SK-N-SH (cell line): Measurements from ENCODE around the gene SLC38A3. TPM values are rescaled to one million over a fixed set of nuclear protein-coding genes. Genes with fewer than 3 reads are reported as not detected.

Experiments used
- CTCF ChIA-PET: fragments of 300-600, 350-600 bp; formaldehyde crosslinking; extraction: SDS; loops from one replicate; lab custom pipeline; 2021; lab: Yijun Ruan, JAX
- POLR2A ChIA-PET: fragments of 350-600 bp; sonication (Branson Sonifier 250); formaldehyde crosslinking; extraction: SDS; loops from one replicate; lab custom pipeline; 2020; ENCODE audit warnings: antibody characterized with exemption, inconsistent platforms; lab: Yijun Ruan, JAX
- DNase-seq: peaks from one replicate; pipeline ENCODE4 v3.0.0; 2012
- H2AFZ ChIP-seq: fragments of 200-600 bp; sonication (generic); 2 replicates; pipeline ENCODE4 v1.8.1; 2016; ENCODE audit warnings: antibody characterized with exemption, mild to moderate bottlenecking, low read depth
- H3F3A ChIP-seq: fragments of 200-600 bp; sonication (generic); replicated peaks from 2 replicates; pipeline ENCODE3; 2016; ENCODE audit warnings: antibody characterized with exemption, mild to moderate bottlenecking; ENCODE audit not compliant: insufficient read depth
- H3K27ac ChIP-seq, 2 experiments: fragments of 200-500 bp in 1 of 2; fragments of 200-600 bp in 1 of 2; sonication (Bioruptor generic) in 1 of 2; sonication (generic), shearing (Covaris generic) in 1 of 2; 2 replicates each; pipeline versions ENCODE4 v1.5.1 to v1.6.1; 2014 to 2016; ENCODE audit warnings: low read depth in 2 of 2, inconsistent platforms in 1 of 2, low read length in 1 of 2, mild to moderate bottlenecking in 1 of 2, mixed read lengths in 1 of 2
- H3K27me3 ChIP-seq: fragments of 200-600 bp; sonication (generic), shearing (Covaris generic); 2 replicates; pipeline ENCODE4 v1.6.1; 2016; ENCODE audit warnings: mixed run types; ENCODE audit not compliant: insufficient read depth
- H3K36me3 ChIP-seq, 2 experiments: fragments of 200-500 bp in 1 of 2; fragments of 200-600 bp in 1 of 2; sonication (Bioruptor generic) in 1 of 2; sonication (generic) in 1 of 2; replicated peaks in 1 of 2; 2 replicates each; pipeline versions ENCODE3 to v1.5.1; 2014 to 2016; ENCODE audit warnings: low read length in 1 of 2, mild to moderate bottlenecking in 1 of 2; ENCODE audit not compliant: insufficient read depth in 2 of 2, control insufficient read depth in 1 of 2
- H3K4me1 ChIP-seq, 2 experiments: fragments of 200-500 bp in 1 of 2; fragments of 200-600 bp in 1 of 2; sonication (Bioruptor generic) in 1 of 2; sonication (generic), shearing (Covaris generic) in 1 of 2; 2 replicates each; pipeline versions ENCODE4 v1.5.1 to v1.6.1; 2014 to 2016; ENCODE audit warnings: low read depth in 1 of 2, low read length in 1 of 2, mixed run types in 1 of 2; ENCODE audit not compliant: insufficient read depth in 2 of 2, control insufficient read depth in 1 of 2
- H3K4me2 ChIP-seq: fragments of 200-600 bp; sonication (generic), shearing (Covaris generic); 2 replicates; pipeline ENCODE4 v1.6.1; 2017; ENCODE audit warnings: mixed run types
- H3K4me3 ChIP-seq, 2 experiments: fragments of 200-500 bp in 1 of 2; fragments of 200-600 bp in 1 of 2; sonication (Bioruptor generic) in 1 of 2; sonication (generic), shearing (Covaris generic) in 1 of 2; 2 replicates each; pipeline versions ENCODE4 v1.5.1 to v1.8.1; 2014 to 2016; ENCODE audit warnings: low read depth in 2 of 2, inconsistent platforms in 1 of 2, low read length in 1 of 2, mild to moderate bottlenecking in 1 of 2, mixed read lengths in 1 of 2, moderate library complexity in 1 of 2
- H3K79me2 ChIP-seq: fragments of 200-600 bp; sonication (generic); 2 replicates; pipeline ENCODE4 v1.8.1; 2017; ENCODE audit warnings: mild to moderate bottlenecking; ENCODE audit not compliant: insufficient read depth
- H3K9ac ChIP-seq: fragments of 200-600 bp; sonication (generic); 2 replicates; pipeline ENCODE4 v1.6.1; 2017; ENCODE audit warnings: mixed run types
- H3K9me2 ChIP-seq: fragments of 200-600 bp; sonication (generic); 2 replicates; pipeline ENCODE4 v1.6.1; 2017; ENCODE audit warnings: mixed run types
- H3K9me3 ChIP-seq: fragments of 200-600 bp; sonication (generic); 2 replicates; pipeline ENCODE4 v1.6.1; 2017; ENCODE audit warnings: mixed run types, mild to moderate bottlenecking, moderate library complexity
- H4K20me1 ChIP-seq: fragments of 200-600 bp; sonication (generic); 2 replicates; pipeline ENCODE4 v1.6.1; 2017; ENCODE audit warnings: mild to moderate bottlenecking, mixed run types; ENCODE audit not compliant: insufficient read depth
- FOSL2 ChIP-seq: IDR thresholded peaks from 2 replicates; pipeline ENCODE4 v1.4.0; 2012; ENCODE audit warnings: low read depth, mild to moderate bottlenecking, moderate library complexity, borderline replicate concordance
- NFIC ChIP-seq: IDR thresholded peaks from 2 replicates; pipeline ENCODE4 v1.4.0; 2012; ENCODE audit warnings: borderline replicate concordance
- NRF1 ChIP-seq: IDR thresholded peaks from 2 replicates; pipeline ENCODE4 v1.6.1; 2012; ENCODE audit warnings: low read depth, mild to moderate bottlenecking, low read length
- RAD21 ChIP-seq: IDR thresholded peaks from 2 replicates; pipeline ENCODE4 v1.6.1; 2012; ENCODE audit warnings: mild to moderate bottlenecking, low read length
- RFX5 ChIP-seq: IDR thresholded peaks from 2 replicates; pipeline ENCODE4 v1.6.1; 2012; ENCODE audit warnings: mild to moderate bottlenecking, improper control_type of control experiment, low read length
- RXRA ChIP-seq: IDR thresholded peaks from 2 replicates; pipeline ENCODE4 v1.4.0; 2012; ENCODE audit warnings: low read depth, mild to moderate bottlenecking, borderline replicate concordance
- SIN3A ChIP-seq: IDR thresholded peaks from 2 replicates; pipeline ENCODE4 v1.6.1; 2012; ENCODE audit warnings: low read depth, mild to moderate bottlenecking, low read length, moderate library complexity, borderline replicate concordance
- SMC3 ChIP-seq: IDR thresholded peaks from 2 replicates; pipeline ENCODE4 v1.6.1; 2012; ENCODE audit warnings: low read depth, low read length, improper control_type of control experiment
- USF1 ChIP-seq: IDR thresholded peaks from 2 replicates; pipeline ENCODE4 v1.4.0; 2012; ENCODE audit warnings: low read depth, borderline replicate concordance
- WGBS: methylation state at CpG from one replicate; pipeline ENCODE4 v1.1.6; 2017; ENCODE audit warnings: low lambda C conversion rate; 5-methylcytosine and 5-hydroxymethylcytosine counted together
- polyA plus RNA-seq, 3 experiments: library from polyadenylated mRNA; depleted of rRNA; stranded (reverse); fragments of >200 nt; gene quantifications; 2 replicates each; pipeline ENCODE4 v1.2.3, GENCODE V29; 2012
- TF ChIP-seq, protein P1 (sequence below): IDR thresholded peaks from 2 replicates; pipeline ENCODE4 v1.4.0; 2012; ENCODE audit warnings: low read depth
- TF ChIP-seq, protein P2 (sequence below): fragments of 200-600 bp; sonication (generic); IDR thresholded peaks from 2 replicates; pipeline ENCODE4 v1.6.1; 2017; ENCODE audit warnings: antibody characterized with exemption, mild to moderate bottlenecking, moderate library complexity
- TF ChIP-seq, protein P3 (sequence below): IDR thresholded peaks from 2 replicates; pipeline ENCODE4 v1.4.0; 2012; ENCODE audit warnings: low read depth, borderline replicate concordance
- TF ChIP-seq, protein P4 (sequence below): fragments of 150-350 bp; IDR thresholded peaks from 2 replicates; pipeline ENCODE4 v1.6.1; 2017; ENCODE audit warnings: antibody characterized with exemption, low read length, low read depth, borderline replicate concordance

Gene SLC38A3
- polyA plus RNA-seq, 1 of the 3 experiments (the other 2 are of a cell fraction) = 0.84 TPM

DNA sequence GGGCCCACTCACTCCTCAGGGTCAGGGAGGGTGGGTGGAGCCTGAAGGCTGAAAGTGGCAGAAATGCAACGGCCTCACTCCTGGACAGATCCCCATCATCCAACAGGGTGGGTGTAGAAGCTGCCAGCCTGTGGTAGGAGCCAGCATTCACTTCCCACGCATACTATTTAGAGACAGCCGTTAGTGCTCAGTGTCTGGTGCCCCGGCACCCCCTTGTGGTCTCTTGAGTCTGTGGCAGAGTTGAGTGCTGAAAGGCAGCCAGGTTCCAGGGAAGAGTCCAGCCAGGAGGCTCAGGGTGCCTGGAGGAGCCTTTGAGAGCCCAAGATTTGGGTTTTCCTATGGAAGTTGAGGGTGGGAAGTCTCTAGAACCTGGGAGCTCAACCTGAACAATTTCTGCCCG lies 15.8 kb upstream of the SLC38A3 start:
- Histone ChIP-seq H3K27me3 (peaks cover 17% of the 10 kb centered on the region), H3K9me3 (no peaks in the 10 kb centered on the region), H4K20me1 (no peaks in the 10 kb centered on the region), H3K4me1 (peaks cover 0 to 14% of the 10 kb centered on the region in 2 experiments; a peak in 1 of 4 replicates), H3K4me3 (no peak overlapping the region; a peak in 1 of 4 replicates), H2AFZ (no peak overlapping the region), H3K79me2 (no peaks in the 10 kb centered on the region), H3K4me2 (no peak overlapping the region), H3K36me3 (peaks cover 0 to 2% of the 10 kb centered on the region in 2 experiments), H3K9me2 (no peaks in the 10 kb centered on the region), H3F3A (no peaks in the 10 kb centered on the region), H3K9ac (no peak overlapping the region), H3K27ac (no peak overlapping the region)
- 0% methylated on average over 3 of the region's 5 CpGs for WGBS
- CTCF ChIA-PET = interaction anchor here (0.6 to 23.1 kb wide), 23 partner anchors 9 to 100 kb away, joined by 3 to 1375 read pairs (median 6); partner anchors contain the start of genes GNAI2, LSMEM2, SEMA3B and SLC38A3
- TF ChIP-seq RAD21 = peak; percentile 98
- peak; percentile 34; the same call in 1 of the 2 replicates for TF ChIP-seq NRF1
- TF ChIP-seq RFX5 = no peak
- TF ChIP-seq SMC3 = peak; percentile 99
- no peak for TF ChIP-seq RXRA
- TF ChIP-seq FOSL2 = no peak
- TF ChIP-seq NFIC = no peak
- TF ChIP-seq, protein P1, sequence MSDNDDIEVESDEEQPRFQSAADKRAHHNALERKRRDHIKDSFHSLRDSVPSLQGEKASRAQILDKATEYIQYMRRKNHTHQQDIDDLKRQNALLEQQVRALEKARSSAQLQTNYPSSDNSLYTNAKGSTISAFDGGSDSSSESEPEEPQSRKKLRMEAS = no peak
- peak; percentile 22; the same call in 1 of the 2 replicates for TF ChIP-seq SIN3A
- TF ChIP-seq, protein P2, sequence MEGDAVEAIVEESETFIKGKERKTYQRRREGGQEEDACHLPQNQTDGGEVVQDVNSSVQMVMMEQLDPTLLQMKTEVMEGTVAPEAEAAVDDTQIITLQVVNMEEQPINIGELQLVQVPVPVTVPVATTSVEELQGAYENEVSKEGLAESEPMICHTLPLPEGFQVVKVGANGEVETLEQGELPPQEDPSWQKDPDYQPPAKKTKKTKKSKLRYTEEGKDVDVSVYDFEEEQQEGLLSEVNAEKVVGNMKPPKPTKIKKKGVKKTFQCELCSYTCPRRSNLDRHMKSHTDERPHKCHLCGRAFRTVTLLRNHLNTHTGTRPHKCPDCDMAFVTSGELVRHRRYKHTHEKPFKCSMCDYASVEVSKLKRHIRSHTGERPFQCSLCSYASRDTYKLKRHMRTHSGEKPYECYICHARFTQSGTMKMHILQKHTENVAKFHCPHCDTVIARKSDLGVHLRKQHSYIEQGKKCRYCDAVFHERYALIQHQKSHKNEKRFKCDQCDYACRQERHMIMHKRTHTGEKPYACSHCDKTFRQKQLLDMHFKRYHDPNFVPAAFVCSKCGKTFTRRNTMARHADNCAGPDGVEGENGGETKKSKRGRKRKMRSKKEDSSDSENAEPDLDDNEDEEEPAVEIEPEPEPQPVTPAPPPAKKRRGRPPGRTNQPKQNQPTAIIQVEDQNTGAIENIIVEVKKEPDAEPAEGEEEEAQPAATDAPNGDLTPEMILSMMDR = peak; percentile 88
- TF ChIP-seq USF1 = no peak
- TF ChIP-seq, protein P3, sequence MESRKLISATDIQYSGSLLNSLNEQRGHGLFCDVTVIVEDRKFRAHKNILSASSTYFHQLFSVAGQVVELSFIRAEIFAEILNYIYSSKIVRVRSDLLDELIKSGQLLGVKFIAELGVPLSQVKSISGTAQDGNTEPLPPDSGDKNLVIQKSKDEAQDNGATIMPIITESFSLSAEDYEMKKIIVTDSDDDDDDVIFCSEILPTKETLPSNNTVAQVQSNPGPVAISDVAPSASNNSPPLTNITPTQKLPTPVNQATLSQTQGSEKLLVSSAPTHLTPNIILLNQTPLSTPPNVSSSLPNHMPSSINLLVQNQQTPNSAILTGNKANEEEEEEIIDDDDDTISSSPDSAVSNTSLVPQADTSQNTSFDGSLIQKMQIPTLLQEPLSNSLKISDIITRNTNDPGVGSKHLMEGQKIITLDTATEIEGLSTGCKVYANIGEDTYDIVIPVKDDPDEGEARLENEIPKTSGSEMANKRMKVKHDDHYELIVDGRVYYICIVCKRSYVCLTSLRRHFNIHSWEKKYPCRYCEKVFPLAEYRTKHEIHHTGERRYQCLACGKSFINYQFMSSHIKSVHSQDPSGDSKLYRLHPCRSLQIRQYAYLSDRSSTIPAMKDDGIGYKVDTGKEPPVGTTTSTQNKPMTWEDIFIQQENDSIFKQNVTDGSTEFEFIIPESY = no peak
- TF ChIP-seq, protein P4, sequence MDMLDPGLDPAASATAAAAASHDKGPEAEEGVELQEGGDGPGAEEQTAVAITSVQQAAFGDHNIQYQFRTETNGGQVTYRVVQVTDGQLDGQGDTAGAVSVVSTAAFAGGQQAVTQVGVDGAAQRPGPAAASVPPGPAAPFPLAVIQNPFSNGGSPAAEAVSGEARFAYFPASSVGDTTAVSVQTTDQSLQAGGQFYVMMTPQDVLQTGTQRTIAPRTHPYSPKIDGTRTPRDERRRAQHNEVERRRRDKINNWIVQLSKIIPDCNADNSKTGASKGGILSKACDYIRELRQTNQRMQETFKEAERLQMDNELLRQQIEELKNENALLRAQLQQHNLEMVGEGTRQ = no peak; the same call in 1 of the 2 replicates
- peak; percentile 87 for DNase-seq
- POLR2A ChIA-PET = interaction anchor here (4.0 kb wide), 1 partner anchor 68 kb away, joined by 21 read pairs; no protein-coding TSS in a partner anchor
